GM12874 (cell line): ENCODE data around the gene HMOX1.

Experiments used
- CTCF ChIP-seq: IDR thresholded peaks from 2 replicates; pipeline ENCODE4 v1.5.1; 2011; ENCODE audit warnings: low read depth, mild to moderate bottlenecking, control low read depth, low read length, moderate library complexity; ENCODE audit not compliant: insufficient read depth

The HMOX1 gene

DNA sequence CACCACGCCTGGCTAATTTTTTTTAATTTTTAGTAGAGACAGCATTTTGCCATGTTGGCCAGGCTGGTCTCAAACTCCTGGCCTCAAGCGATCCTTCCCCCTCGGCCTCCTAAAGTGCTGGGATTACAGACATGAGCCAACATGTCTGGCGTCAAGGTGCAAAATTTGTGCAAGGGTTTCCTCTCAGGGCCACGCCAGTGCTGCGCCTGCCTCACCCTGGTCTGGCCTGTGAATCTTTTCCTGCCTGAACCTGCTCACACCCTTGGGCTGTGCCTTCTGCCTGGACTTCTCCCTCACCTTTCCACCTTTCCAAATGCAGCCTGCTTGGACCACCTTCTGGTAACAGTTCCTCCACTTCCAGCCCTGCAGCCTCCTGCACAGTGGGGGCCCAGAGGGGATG lies 62.4 kb downstream of the HMOX1 start:
- no peak for TF ChIP-seq CTCF
